ENCODE results near the gene TRIM66. TPM values are rescaled to one million over a fixed set of nuclear protein-coding genes. Genes with fewer than 3 reads are reported as not detected.

TRIM66 gene
- total and polyA plus RNA-seq, 2 donors (not counting 1 experiment from before 2014, with no cell fraction given) = 3.9 to 13.7 TPM

- H2AFZ ChIP-seq (ENCODE audit: low read length) = no peak overlapping the region
- H3K36me3 ChIP-seq (ENCODE audit: control insufficient read depth, insufficient read depth, low read length) = no peaks in the 10 kb centered on the region
- H3K9ac ChIP-seq (ENCODE audit: insufficient read depth, low read length) = no peak overlapping the region
- H3K4me3 ChIP-seq (replicated peaks in 1 of 4; ENCODE audit: control extremely low read depth in 1 of 4, insufficient read depth in 1 of 4, low read depth in 3 of 4, low read length in 4 of 4) = no peak overlapping the region
- H3K27me3 ChIP-seq (ENCODE audit: control insufficient read depth, insufficient read depth, low read length) = no peaks in the 10 kb centered on the region
- H4K20me1 ChIP-seq (ENCODE audit: control insufficient read depth, extremely low read depth, insufficient read depth, low read length) = no peaks in the 10 kb centered on the region
- peak overlapping the region; percentile 8 for H3K4me2 ChIP-seq (ENCODE audit: extremely low read depth, insufficient read depth, low read length)
- H3K27ac ChIP-seq (ENCODE audit: insufficient read depth, low read length) = no peak overlapping the region
- H3K9me3 ChIP-seq (ENCODE audit: control insufficient read depth, insufficient read depth, low read depth, low read length) = no peaks in the 10 kb centered on the region
- H3K4me1 ChIP-seq (ENCODE audit: control insufficient read depth, extremely low read depth, insufficient read depth, low read length) = peaks cover 12% of the 10 kb centered on the region
- peak; percentile 50 to 56 for DNase-seq (ENCODE audit: low read depth in 2 of 2)
- H3K79me2 ChIP-seq (ENCODE audit: control insufficient read depth, insufficient read depth, low read length) = no peaks in the 10 kb centered on the region
- TF ChIP-seq CTCF (conservative IDR thresholded peaks at IDR 0.05 in 1 of 2, IDR thresholded peaks at IDR 0.05 in 1 of 2; ENCODE audit: low read depth in 1 of 2, low read length in 2 of 2) (no peak), EZH2 (IDR thresholded peaks at IDR 0.05; ENCODE audit: low read length, missing control alignments) (no peak)
Observed at GRCh38 chr11:8608652-8609051, 73.8 kb downstream of the TRIM66 start.

- Histone ChIP-seq H3K4me1 (ENCODE audit: control insufficient read depth, extremely low read depth, insufficient read depth, low read length) (peaks cover 13% of the 10 kb centered on the region), H3K36me3 (ENCODE audit: control insufficient read depth, insufficient read depth, low read length) (no peaks in the 10 kb centered on the region), H3K27ac (ENCODE audit: insufficient read depth, low read length) (no peak overlapping the region), H4K20me1 (ENCODE audit: control insufficient read depth, extremely low read depth, insufficient read depth, low read length) (no peaks in the 10 kb centered on the region), H3K4me2 (ENCODE audit: extremely low read depth, insufficient read depth, low read length) (no peak overlapping the region), H2AFZ (ENCODE audit: low read length) (no peak overlapping the region), H3K4me3 (replicated peaks in 1 of 4; ENCODE audit: control extremely low read depth in 1 of 4, insufficient read depth in 1 of 4, low read depth in 3 of 4, low read length in 4 of 4) (no peak overlapping the region), H3K9me3 (ENCODE audit: control insufficient read depth, insufficient read depth, low read depth, low read length) (no peaks in the 10 kb centered on the region), H3K27me3 (ENCODE audit: control insufficient read depth, insufficient read depth, low read length) (no peaks in the 10 kb centered on the region), H3K79me2 (ENCODE audit: control insufficient read depth, insufficient read depth, low read length) (no peaks in the 10 kb centered on the region), H3K9ac (ENCODE audit: insufficient read depth, low read length) (no peak overlapping the region)
- DNase-seq (ENCODE audit: low read depth in 2 of 2) = peak in 1 of 2 donors; percentile 48
- TF ChIP-seq CTCF (conservative IDR thresholded peaks at IDR 0.05 in 1 of 2, IDR thresholded peaks at IDR 0.05 in 1 of 2; ENCODE audit: low read depth in 1 of 2, low read length in 2 of 2) = no peak
- TF ChIP-seq EZH2 (IDR thresholded peaks at IDR 0.05; ENCODE audit: low read length, missing control alignments) = no peak
Observed at GRCh38 chr11:8605971-8606563, 76.4 kb downstream of the TRIM66 start.

- Histone ChIP-seq H3K9me3 (ENCODE audit: control insufficient read depth, insufficient read depth, low read depth, low read length) (no peaks in the 10 kb centered on the region), H3K4me1 (ENCODE audit: control insufficient read depth, extremely low read depth, insufficient read depth, low read length) (peaks cover 13% of the 10 kb centered on the region), H3K4me3 (replicated peaks in 1 of 4; ENCODE audit: control extremely low read depth in 1 of 4, insufficient read depth in 1 of 4, low read depth in 3 of 4, low read length in 4 of 4) (no peak overlapping the region), H3K36me3 (ENCODE audit: control insufficient read depth, insufficient read depth, low read length) (no peaks in the 10 kb centered on the region), H3K9ac (ENCODE audit: insufficient read depth, low read length) (no peak overlapping the region), H3K4me2 (ENCODE audit: extremely low read depth, insufficient read depth, low read length) (peak overlapping the region; percentile 41), H3K27ac (ENCODE audit: insufficient read depth, low read length) (peak overlapping the region; percentile 86), H2AFZ (ENCODE audit: low read length) (no peak overlapping the region), H4K20me1 (ENCODE audit: control insufficient read depth, extremely low read depth, insufficient read depth, low read length) (no peaks in the 10 kb centered on the region), H3K79me2 (ENCODE audit: control insufficient read depth, insufficient read depth, low read length) (no peaks in the 10 kb centered on the region), H3K27me3 (ENCODE audit: control insufficient read depth, insufficient read depth, low read length) (no peaks in the 10 kb centered on the region)
- peak; percentile 100 for DNase-seq (ENCODE audit: low read depth in 2 of 2)
- TF ChIP-seq CTCF (conservative IDR thresholded peaks at IDR 0.05 in 1 of 2, IDR thresholded peaks at IDR 0.05 in 1 of 2; ENCODE audit: low read depth in 1 of 2, low read length in 2 of 2) (peak; percentile 57 to 89), EZH2 (IDR thresholded peaks at IDR 0.05; ENCODE audit: low read length, missing control alignments) (no peak)
Observed at GRCh38 chr11:8604078-8604723, 78.3 kb downstream of the TRIM66 start.

Data from fibroblast of lung (primary cell).